ENCODE measurements around the gene LAMB1. TPM values are rescaled to one million over a fixed set of nuclear protein-coding genes. Genes with fewer than 3 reads are reported as not detected.
"Not testable (repeated sequence)": the region's sequence is repeated elsewhere in the genome, so short reads cannot be mapped to it uniquely, and the experiment has no call there.

LAMB1 gene
- total RNA-seq, 4 donors from 2014 or later = 43.9 to 84.8 (median 65.2) TPM

DNA sequence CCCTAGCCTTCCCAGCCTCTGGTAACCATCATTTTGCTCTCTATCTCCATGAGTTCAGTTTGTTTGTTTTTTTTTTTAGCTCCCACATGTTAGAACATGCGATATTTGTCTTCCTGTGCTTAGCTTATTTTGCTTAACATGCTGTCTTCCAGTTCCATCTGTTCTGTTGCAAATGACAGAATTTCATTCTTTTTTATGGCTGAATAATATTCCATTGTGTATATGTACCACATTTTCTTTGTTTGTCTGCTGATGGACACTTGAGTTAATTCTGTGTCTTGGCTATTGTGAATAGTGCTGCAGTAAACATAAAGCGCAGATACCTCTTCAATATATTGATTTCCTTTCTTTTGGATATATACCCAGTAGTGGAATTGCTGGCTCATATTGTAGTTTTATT, 91.0 kb downstream of the LAMB1 start:
- intact Hi-C loops (cut with DNase I; ENCODE audit: low total_unique reads) = no loop called here
- WGBS, 2 donors = 99 to 100% methylated on average over 2 of the region's 2 CpGs
- DNase-seq (ENCODE audit: low spot score in 2 of 2) = no peak
- H3K4me3 ChIP-seq (ENCODE audit: low read depth, poor library complexity, severe bottlenecking) = no peak overlapping the region
- TF ChIP-seq POLR2A (IDR thresholded peaks at IDR 0.05) = no peak
- TF ChIP-seq, protein P1, sequence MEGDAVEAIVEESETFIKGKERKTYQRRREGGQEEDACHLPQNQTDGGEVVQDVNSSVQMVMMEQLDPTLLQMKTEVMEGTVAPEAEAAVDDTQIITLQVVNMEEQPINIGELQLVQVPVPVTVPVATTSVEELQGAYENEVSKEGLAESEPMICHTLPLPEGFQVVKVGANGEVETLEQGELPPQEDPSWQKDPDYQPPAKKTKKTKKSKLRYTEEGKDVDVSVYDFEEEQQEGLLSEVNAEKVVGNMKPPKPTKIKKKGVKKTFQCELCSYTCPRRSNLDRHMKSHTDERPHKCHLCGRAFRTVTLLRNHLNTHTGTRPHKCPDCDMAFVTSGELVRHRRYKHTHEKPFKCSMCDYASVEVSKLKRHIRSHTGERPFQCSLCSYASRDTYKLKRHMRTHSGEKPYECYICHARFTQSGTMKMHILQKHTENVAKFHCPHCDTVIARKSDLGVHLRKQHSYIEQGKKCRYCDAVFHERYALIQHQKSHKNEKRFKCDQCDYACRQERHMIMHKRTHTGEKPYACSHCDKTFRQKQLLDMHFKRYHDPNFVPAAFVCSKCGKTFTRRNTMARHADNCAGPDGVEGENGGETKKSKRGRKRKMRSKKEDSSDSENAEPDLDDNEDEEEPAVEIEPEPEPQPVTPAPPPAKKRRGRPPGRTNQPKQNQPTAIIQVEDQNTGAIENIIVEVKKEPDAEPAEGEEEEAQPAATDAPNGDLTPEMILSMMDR (IDR thresholded peaks at IDR 0.05) = no peak

DNA sequence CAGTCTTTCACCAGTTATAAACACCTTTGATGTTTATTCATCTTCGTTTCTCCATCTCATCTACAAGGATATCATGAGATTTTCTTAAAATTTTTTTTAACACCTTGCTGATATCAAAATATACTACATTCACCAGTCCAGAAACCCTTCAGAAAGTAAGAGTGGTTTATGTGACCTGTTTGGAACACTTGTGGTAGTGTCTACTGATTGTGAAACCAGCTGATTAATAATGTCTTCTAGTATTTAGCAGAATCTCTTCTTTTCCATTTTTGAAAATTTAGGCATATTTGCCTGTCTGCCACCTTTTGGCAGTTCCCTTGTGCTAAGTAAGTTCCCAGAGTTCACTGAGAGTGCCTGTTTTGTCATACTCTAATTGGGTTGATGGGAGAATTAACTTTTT, 93.5 kb downstream of the LAMB1 start:
- DNase-seq (ENCODE audit: low spot score in 2 of 2) = no peak
- WGBS, 2 donors = 95 to 97% methylated on average over 1 of the region's 1 CpG
- no peak overlapping the region for H3K4me3 ChIP-seq (ENCODE audit: low read depth, poor library complexity, severe bottlenecking)
- intact Hi-C loops (cut with DNase I; ENCODE audit: low total_unique reads) = no loop called here
- TF ChIP-seq, protein P1 (IDR thresholded peaks at IDR 0.05) = no peak
- no peak for TF ChIP-seq POLR2A (IDR thresholded peaks at IDR 0.05)

DNA sequence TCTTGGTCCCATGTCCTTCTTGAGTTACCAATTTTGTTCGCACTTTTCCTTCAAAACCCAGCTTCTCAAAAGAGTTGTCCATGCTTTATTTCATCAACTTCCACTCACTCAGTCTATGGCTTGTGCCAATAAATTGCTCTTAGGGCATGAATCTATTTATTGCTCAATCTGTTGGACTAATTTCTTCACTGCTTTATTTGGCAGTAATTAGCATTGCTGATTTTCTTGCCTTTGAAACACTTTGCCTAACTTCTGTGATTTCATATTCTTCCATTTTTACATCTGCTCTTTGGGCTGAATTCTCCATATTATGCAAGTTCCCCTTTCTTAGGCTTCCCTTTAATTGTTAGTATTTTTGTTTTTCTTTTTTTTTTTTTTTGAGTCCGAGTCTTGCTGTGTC, 95.2 kb downstream of the LAMB1 start:
- no peak overlapping the region for H3K4me3 ChIP-seq (ENCODE audit: low read depth, poor library complexity, severe bottlenecking)
- TF ChIP-seq POLR2A (IDR thresholded peaks at IDR 0.05) = no peak
- TF ChIP-seq, protein P1 (IDR thresholded peaks at IDR 0.05) = no peak
- intact Hi-C loops (cut with DNase I; ENCODE audit: low total_unique reads) = no loop called here
- no peak for DNase-seq (ENCODE audit: low spot score in 2 of 2)
- WGBS, 2 donors = 86% methylated on average over 2 of the region's 2 CpGs

DNA sequence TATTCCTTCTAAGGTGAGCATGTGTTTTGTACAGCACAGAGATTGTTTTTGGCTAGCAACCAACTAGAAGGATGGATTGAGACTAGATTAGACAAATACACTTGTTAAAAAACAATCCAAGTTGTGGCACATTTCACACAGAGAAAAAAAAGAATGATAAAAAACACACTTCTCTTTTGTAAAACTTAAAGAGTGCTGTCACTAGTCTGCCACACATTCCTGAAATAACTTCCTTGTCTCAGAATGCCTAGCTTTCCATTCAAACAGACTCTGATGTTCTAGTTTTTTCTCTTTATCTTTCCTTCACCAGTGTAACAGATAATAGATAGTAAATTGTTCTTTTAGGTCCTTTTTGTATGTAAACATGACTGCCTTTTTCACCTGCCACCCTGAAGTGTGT, 100.6 kb downstream of the LAMB1 start:
- no peak for TF ChIP-seq POLR2A (IDR thresholded peaks at IDR 0.05)
- TF ChIP-seq, protein P1 (IDR thresholded peaks at IDR 0.05) = no peak
- H3K4me3 ChIP-seq (ENCODE audit: low read depth, poor library complexity, severe bottlenecking) = no peak overlapping the region
- no peak for DNase-seq (ENCODE audit: low spot score in 2 of 2)
- intact Hi-C loops (cut with DNase I; ENCODE audit: low total_unique reads) = no loop called here

DNA sequence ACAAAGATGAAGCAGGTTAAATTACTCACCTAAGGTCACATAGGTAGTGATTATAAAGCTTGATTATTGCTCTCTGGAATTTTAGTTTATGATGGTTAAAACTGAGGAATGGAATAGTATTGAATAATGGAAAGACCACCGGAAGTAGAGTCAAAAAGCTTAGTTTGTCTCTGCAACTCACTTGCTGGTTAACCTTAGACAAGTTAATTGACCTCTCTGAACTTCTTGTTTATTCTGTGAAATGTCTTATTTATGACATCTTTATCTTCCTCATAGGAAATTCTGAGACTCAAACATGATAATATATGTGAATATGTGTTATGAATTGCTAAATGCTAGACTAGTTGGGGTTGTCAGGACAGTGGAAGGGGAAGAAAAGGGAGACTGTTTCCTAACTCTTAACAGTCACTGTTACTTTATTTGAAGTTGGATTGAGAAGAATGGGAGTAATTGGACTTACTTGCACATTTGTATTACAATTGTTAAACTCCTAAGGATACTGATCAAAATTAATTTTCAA, 102.4 kb downstream of the LAMB1 start:
- no peak for DNase-seq (ENCODE audit: low spot score in 2 of 2)
- no peak overlapping the region for H3K4me3 ChIP-seq (ENCODE audit: low read depth, poor library complexity, severe bottlenecking)
- 88 to 95% methylated on average over 1 of the region's 1 CpG for WGBS, 2 donors
- TF ChIP-seq, protein P1 (IDR thresholded peaks at IDR 0.05) = no peak
- intact Hi-C loops (cut with DNase I; ENCODE audit: low total_unique reads) = no loop called here

DNA sequence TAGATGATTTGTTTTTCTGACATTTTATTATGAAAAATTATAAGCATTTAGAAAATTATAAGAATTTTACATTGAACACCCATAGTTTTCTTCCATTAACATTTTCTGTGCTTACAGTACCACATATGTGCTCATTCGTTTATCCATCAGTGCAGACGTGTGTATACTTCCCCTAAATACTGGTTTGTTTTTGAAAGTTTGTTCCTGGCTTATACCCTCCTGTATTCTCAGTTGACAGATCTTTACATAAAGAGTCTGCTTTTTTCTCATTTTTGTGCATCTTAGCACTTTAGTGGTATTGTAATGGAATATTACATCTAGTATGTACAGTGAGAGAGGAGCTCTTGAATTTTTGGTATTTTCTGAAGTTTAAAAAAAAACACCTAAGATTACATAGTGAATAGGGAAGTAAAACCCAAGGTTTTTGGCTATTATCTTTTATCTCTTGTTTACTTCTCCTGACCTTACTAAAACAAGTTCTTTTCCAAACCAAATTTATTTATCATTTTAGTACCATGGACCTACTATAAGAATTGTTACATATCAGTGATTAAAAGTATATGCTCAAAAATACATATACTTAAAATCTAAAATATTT, 103.9 kb downstream of the LAMB1 start:
- H3K4me3 ChIP-seq (ENCODE audit: low read depth, poor library complexity, severe bottlenecking) = no peak overlapping the region
- TF ChIP-seq POLR2A (IDR thresholded peaks at IDR 0.05) = no peak
- TF ChIP-seq, protein P1 (IDR thresholded peaks at IDR 0.05) = no peak
- 80 to 86% methylated on average over 2 of the region's 2 CpGs for WGBS, 2 donors
- intact Hi-C loops (cut with DNase I; ENCODE audit: low total_unique reads) = no loop called here
- DNase-seq (ENCODE audit: low spot score in 2 of 2) = no peak

DNA sequence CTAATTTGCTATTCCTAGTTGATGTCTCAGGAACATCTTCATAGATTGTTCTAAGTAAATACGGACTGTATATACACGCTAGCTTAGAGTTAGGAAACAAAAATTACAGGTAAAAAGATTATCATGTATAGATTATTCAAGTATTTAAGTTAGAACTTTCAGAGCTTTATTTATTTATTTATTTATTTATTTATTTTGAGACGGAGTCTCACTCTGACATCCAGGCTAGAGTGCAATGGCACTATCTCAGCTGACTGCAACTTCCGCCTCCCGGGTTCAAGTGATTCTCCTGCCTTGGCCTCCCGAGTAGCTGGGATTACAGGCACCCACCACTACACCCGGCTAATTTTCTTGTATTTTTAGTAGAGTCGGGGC, 110.6 kb downstream of the LAMB1 start:
- 75 to 90% methylated on average over 8 of the region's 8 CpGs for WGBS, 2 donors
- DNase-seq (ENCODE audit: low spot score in 2 of 2); H3K4me3 ChIP-seq (ENCODE audit: low read depth, poor library complexity, severe bottlenecking); intact Hi-C loops (cut with DNase I; ENCODE audit: low total_unique reads): not testable (repeated sequence)

Measured in lower leg skin (tissue), 4 donors.